ENCODE results near the gene FGD5.

GRCh38 chr3:14844386-14845170 is 25.8 kb downstream of the FGD5 start:
- TF ChIP-seq CTCF (IDR thresholded peaks at IDR 0.05; ENCODE audit: low read depth, low read length, poor library complexity, severe bottlenecking): no peak
- TF ChIP-seq EZH2phosphoT487 (IDR thresholded peaks at IDR 0.05; ENCODE audit: borderline replicate concordance, low read length): no peak
